Ascending aorta (tissue), 2 donors: Measurements from ENCODE around the gene CTSZ. TPM values are rescaled to one million over a fixed set of nuclear protein-coding genes. Genes with fewer than 3 reads are reported as not detected.

Source experiments
- DNase-seq, 2 donors: peaks; one replicate each; pipeline ENCODE4 v3.0.0-alpha.2; 2019; ENCODE audit warnings: low spot score in 2 of 2
- H3K27ac ChIP-seq, 2 donors: fragments of 200-600 bp; sonication (generic); one replicate each; pipeline ENCODE4 v1.5.1; 2016 to 2017; ENCODE audit warnings: mild to moderate bottlenecking in 1 of 2
- H3K27me3 ChIP-seq: fragments of 200-600 bp; sonication (generic); one replicate; pipeline ENCODE4 v1.5.1; 2017
- H3K36me3 ChIP-seq, 2 donors: fragments of 200-600 bp; sonication (generic); one replicate each; pipeline ENCODE4 v1.5.1; 2016
- H3K4me1 ChIP-seq, 2 donors: fragments of 200-600 bp; sonication (generic); one replicate each; pipeline ENCODE4 v1.5.1; 2016 to 2017; ENCODE audit warnings: mild to moderate bottlenecking in 1 of 2
- H3K4me3 ChIP-seq, 2 donors: fragments of 200-600 bp; sonication (generic); one replicate each; pipeline ENCODE4 v1.5.1; 2016 to 2017; ENCODE audit warnings: mild to moderate bottlenecking in 1 of 2
- H3K9me3 ChIP-seq, 2 donors: fragments of 200-600 bp; sonication (generic); one replicate each; pipeline ENCODE4 v1.5.1; 2016
- CTCF ChIP-seq, 3 experiments: fragments of 200-600 bp in 2 of 3; fragments of 450-650 bp in 1 of 3; sonication (generic) in 2 of 3; IDR thresholded peaks; one replicate each; pipeline ENCODE4 v1.5.1; 2016 to 2019; ENCODE audit warnings: antibody characterized with exemption in 3 of 3, mild to moderate bottlenecking in 1 of 3, moderate library complexity in 1 of 3
- intact Hi-C: fragments of 100-400 bp; cut with DNase I; formaldehyde crosslinking; loops from one replicate; pipeline ENCODE4 v1.15.1; 2023
- total RNA-seq: library from RNA; depleted of rRNA; stranded (reverse); fragments of >200 nt; gene quantifications from one replicate; pipeline ENCODE4 v1.1.0, GENCODE V29; 2016

The CTSZ gene
- total RNA-seq, 1 donor from 2014 or later, result 342 TPM

GRCh38 chr20:59026904-59027740 lies 20.1 kb upstream of the CTSZ start:
- no peak for TF ChIP-seq CTCF (IDR thresholded peaks at IDR 0.05)
- Histone ChIP-seq H3K27ac (no peak overlapping the region), H3K27me3 (no peaks in the 10 kb centered on the region), H3K4me1 (peaks cover 0 to 22% of the 10 kb centered on the region in 2 donors), H3K9me3 (no peaks in the 10 kb centered on the region), H3K4me3 (no peak overlapping the region), H3K36me3 (peaks cover 13 to 61% of the 10 kb centered on the region in 2 donors)
- intact Hi-C loops, result no loop called here
- no peak for DNase-seq

GRCh38 chr20:59025511-59025910 lies 18.5 kb upstream of the CTSZ start:
- Histone ChIP-seq H3K27ac (no peak overlapping the region), H3K36me3 (peaks cover 13 to 65% of the 10 kb centered on the region in 2 donors), H3K9me3 (no peaks in the 10 kb centered on the region), H3K4me3 (no peak overlapping the region), H3K4me1 (peaks cover 0 to 14% of the 10 kb centered on the region in 2 donors), H3K27me3 (no peaks in the 10 kb centered on the region)
- intact Hi-C loops, result no loop called here
- no peak for TF ChIP-seq CTCF (IDR thresholded peaks at IDR 0.05)
- DNase-seq, result no peak

- H3K9me3 ChIP-seq, result no peaks in the 10 kb centered on the region
- no peaks in the 10 kb centered on the region for H3K27me3 ChIP-seq
- peaks cover 13 to 63% of the 10 kb centered on the region in 2 donors for H3K36me3 ChIP-seq
- intact Hi-C loops, result no loop called here
- no peak overlapping the region for H3K27ac ChIP-seq
- H3K4me3 ChIP-seq, result no peak overlapping the region
- TF ChIP-seq CTCF (IDR thresholded peaks at IDR 0.05), result no peak
- no peak for DNase-seq
- H3K4me1 ChIP-seq, result peaks cover 0 to 14% of the 10 kb centered on the region in 2 donors
These were observed 18.0 kb upstream of the CTSZ start for GRCh38 chr20:59025086-59025485.

GRCh38 chr20:59024111-59024530 lies 17.1 kb upstream of the CTSZ start:
- peaks cover 13 to 54% of the 10 kb centered on the region in 2 donors for H3K36me3 ChIP-seq
- no peaks in the 10 kb centered on the region for H3K27me3 ChIP-seq
- DNase-seq, result no peak
- H3K27ac ChIP-seq, result no peak overlapping the region
- TF ChIP-seq CTCF (IDR thresholded peaks at IDR 0.05), result no peak
- peaks cover 0 to 8% of the 10 kb centered on the region in 2 donors for H3K4me1 ChIP-seq
- no peak overlapping the region for H3K4me3 ChIP-seq
- no peaks in the 10 kb centered on the region for H3K9me3 ChIP-seq
- intact Hi-C loops, result no loop called here

- Histone ChIP-seq H3K9me3 (no peaks in the 10 kb centered on the region), H3K4me1 (peaks cover 0 to 4% of the 10 kb centered on the region in 2 donors), H3K27me3 (no peaks in the 10 kb centered on the region), H3K36me3 (peaks cover 13 to 50% of the 10 kb centered on the region in 2 donors), H3K4me3 (no peak overlapping the region), H3K27ac (no peak overlapping the region)
- TF ChIP-seq CTCF (IDR thresholded peaks at IDR 0.05), result no peak
- intact Hi-C loops, result no loop called here
- no peak for DNase-seq
These were observed 16.6 kb upstream of the CTSZ start for GRCh38 chr20:59023616-59024015.
